Measurements from ENCODE around the gene RNF121.

Gene RNF121

GRCh38 chr11:72006309-72007088, 77.7 kb downstream of the RNF121 start:
- no peak for DNase-seq

DNA sequence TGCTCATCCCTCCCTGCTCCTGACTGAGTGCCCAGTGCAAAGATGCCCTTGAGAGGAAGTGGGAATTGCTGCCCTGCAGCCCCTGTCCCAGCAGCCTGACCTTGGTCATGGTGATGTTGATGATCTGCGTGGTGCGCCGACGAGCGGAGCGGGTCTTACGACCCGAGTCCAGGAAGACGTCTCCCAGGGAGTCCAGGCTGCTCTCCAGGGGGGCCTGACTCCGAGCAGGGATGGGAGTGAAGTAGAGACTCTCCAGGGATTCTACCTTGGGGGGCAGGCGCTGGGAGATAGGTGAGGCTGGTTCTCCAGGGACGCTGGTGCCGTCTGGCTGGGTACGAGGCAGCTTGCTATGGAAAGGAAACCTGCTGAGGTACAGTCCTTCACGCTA, 78.2 kb downstream of the RNF121 start:
- no peak for DNase-seq

GRCh38 chr11:72007587-72007986, 78.7 kb downstream of the RNF121 start:
- DNase-seq: no peak

DNA sequence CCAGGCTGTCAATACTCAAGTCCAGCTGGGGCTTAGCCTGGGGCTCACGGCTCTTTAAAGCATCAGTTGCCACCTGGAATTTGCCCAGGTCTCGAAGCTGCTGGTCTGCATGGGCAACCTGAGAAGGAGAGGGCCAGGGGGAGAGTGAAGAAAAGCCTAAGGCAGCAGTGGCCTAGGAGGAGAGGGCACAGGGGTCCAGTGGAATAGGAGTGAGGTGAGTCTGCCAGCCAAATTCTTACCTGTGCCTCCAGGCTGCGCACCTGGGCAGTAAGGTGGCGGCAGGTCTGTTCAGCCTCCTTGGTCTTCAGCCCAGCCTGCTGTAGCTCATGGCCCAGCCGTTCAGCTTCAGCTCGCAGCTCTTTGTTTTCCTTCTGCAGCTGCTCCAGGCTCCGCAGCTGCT, 79.9 kb downstream of the RNF121 start:
- no peak for DNase-seq

GRCh38 chr11:72009156-72009555, 80.3 kb downstream of the RNF121 start:
- DNase-seq: no peak

DNA sequence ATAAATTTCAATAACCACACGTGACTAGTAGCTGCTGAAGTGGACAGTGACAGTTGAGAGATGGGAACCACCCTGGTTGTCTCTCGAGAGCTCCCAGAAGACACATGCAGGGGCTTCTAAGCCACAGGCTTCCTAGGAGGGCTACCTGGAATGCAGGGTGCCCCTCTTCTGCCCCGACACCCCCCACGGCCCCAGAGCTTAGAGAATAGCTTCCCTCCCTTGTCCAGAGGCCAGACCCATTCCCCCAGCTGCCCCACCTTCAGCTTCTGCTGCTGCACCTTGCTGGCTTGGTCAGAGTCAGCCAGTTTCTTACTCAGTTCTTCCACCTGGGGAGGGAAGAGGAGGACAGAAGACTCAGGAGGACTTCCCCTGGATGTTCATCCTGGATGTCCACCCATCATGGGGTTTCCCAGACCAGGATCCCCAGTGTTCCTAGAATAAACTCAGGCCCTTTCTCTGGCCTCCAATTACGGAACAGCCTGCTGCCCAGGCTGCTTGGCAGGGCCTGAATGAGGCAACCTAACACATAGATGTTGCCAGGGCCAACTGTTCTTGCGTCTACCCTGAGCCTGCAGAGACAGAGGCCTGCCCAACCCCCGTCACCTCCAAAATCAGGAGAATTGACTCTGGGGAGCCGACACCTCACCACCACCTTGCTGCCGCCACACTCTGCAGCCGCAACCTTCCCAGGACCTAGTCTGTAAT, 81.8 kb downstream of the RNF121 start:
- DNase-seq: no peak

DNA sequence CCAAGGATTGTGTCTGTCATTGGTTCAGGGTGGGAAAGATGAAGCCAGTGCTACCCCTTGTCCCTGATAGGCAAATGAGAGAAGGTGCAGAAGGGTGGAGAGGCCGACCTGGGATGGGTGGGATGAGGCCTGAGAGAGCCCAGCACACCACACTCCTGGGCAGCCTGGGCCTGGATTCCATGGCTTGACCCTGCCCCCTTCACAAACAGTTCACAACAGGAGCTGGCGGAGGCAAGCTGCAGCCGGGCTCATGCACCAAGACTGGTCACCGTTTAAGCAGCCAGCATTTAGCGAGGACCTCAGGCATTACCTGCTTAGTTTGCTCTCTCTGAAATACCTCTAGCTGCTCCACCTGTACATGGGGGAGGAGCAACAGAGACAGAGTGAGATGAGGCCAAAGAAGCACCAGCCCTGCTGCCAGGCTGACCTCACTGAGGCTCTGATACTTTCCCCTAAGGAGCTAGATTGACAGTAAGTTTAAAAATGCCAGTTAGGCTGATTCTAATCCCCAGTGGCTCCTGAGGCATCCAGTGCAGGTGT, 83.3 kb downstream of the RNF121 start:
- DNase-seq: no peak

GRCh38 chr11:72012897-72013721, 84.3 kb downstream of the RNF121 start:
- DNase-seq: no peak

GRCh38 chr11:72013765-72014711, 85.2 kb downstream of the RNF121 start:
- DNase-seq: no peak

DNA sequence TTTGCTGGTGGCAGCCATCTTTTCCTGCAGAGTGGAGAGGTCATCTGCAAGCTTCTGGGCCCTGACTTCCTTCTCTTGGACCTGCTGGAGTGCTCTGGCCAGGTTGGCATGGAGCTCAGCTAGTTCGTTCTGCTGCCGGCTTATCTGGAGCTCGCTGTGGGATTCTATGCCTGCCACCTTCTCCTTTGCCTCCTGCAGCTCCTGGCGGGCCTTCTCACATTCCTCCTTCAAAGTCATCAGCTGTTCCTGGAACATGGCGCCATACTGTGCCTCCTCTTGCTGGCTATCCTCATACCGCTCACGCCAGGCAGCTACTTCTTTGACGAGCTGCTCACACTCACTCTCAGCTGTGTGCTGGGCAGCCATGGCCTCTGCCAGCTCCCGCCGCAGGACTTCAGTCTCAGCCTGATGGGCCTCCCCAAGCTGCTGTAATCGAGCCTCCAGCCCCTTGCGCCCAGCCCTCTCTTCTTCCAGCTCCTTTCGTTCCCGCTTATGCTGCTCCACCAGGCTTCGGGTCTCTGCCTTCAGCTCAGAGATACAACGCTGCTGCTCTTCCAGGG, 86.0 kb downstream of the RNF121 start:
- no peak for DNase-seq

- peak in 3 of 4 experiments; percentile 31 to 61 (median 59) for DNase-seq
Measured at GRCh38 chr11:72015511-72016061, 86.7 kb downstream of the RNF121 start.

GRCh38 chr11:72018171-72018570, 89.3 kb downstream of the RNF121 start:
- no peak for DNase-seq

GRCh38 chr11:72023335-72023734, 94.5 kb downstream of the RNF121 start:
- no peak for DNase-seq

DNA sequence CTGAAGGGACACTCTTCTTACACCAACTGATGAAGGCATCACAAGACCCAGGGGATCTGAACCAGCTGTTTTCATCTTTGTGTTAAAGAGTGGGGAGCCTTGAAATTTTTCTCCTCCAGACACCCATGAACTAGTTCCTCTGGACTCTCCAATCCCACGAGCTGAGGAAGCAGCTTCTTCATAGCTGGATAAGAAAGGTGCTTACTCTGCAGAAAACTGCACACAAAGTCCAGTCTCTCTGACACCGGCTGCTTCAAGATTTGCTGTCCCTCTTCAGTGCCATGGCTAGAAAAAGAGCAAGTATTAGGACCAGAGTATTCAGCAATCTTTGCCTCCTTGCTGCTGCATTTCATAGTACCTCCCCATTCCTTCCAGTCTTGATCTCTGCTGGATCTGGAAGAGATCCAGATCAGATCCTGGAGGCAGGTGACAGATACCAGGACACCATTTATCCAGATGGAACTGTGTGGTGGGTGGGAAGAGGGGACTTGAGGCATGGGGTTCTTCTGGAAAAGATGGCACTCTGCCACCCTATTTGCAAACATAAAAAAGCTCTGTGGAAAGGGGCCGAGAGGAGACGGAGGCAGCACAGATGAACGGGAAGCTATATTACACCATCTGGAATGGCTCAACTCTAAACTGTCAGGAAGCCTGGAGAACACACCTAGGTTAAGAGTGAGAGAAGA, 95.4 kb downstream of the RNF121 start:
- peak; percentile 23 to 72 (median 47) for DNase-seq

DNA sequence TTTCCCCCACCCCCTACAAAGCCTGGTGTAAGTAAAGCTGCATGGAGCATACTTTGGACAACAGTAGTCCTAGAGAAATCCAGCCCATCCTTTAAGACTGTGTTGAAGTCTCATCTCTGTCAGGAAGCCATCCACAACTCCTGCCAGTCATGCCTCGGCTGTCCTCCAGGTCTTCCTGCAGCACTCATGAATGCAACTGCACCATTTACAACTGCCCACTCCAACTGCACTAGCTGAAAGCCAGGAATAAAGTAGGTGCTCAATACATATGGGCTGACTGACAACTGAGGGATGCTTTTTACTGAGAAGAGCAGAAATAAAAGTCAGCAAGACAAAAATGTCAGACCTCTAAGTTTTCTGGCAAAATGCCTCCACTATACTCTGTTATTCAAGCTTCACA, 97.2 kb downstream of the RNF121 start:
- no peak for DNase-seq

DNA sequence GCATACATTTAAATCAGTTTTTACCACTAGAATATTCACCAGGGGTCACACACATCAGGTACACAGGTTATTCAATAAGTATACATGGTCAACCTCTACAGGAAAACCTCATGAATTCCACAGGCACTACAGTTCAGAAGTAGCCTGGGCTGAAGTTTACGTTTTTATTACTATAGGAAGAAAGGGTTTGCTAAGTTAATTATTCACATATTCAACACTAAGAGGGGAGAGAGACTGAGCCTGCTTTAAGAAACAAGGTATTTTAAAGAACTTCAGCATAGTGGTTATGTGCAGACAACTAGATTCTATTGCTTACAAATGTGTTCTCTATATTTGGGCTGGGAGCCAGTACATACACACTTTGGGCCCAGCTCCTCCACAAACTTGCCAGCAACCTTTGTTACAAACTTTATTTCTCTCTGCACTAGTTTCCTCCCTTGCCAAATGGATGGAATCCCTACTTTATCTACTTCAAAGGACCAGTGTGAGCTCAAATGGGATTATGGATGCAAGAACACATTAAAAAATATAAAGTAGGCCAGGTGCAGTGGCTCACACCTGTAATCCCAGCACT, 101.7 kb downstream of the RNF121 start:
- no peak for DNase-seq

GRCh38 chr11:72036687-72037086, 107.8 kb downstream of the RNF121 start:
- DNase-seq: no peak

- DNase-seq: no peak
Measured at GRCh38 chr11:72037554-72038311, 108.9 kb downstream of the RNF121 start.

DNA sequence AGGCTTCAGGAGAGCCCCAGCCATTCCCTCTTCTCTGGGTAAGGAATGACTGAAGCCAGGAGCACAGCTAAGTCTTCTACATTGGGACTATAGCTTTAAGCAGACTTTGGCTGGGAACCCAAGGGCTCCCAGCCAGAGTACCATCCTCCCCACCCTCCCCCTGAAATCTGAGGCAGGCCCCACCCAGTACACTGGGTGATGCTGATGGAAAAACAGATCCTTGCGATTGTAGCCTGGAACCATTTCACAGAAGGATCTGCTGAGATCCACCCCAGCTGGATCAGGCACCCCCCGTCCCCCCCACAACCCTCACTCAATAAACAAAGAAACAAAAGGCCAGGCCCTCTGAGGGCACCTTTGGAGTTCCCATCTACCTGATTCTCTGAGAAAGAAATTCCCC, 109.6 kb downstream of the RNF121 start:
- DNase-seq: no peak
